Lower lobe of right lung (tissue), 2 donors: ENCODE measurements around the gene KAT7. TPM values are rescaled to one million over a fixed set of nuclear protein-coding genes. Genes with fewer than 3 reads are reported as not detected.

ENCODE experiments used
- ATAC-seq, 2 donors: fragments of 200-7000 bp; cut with Tn5 transposase; one replicate each; pipeline ENCODE4 v1.9.1; 2020 to 2022; ENCODE audit warnings: mild to moderate bottlenecking in 2 of 2, moderate library complexity in 2 of 2
- DNase-seq: peaks from one replicate; pipeline ENCODE4 v3.0.0-alpha.2; 2020
- H3K27ac ChIP-seq: fragments of 200-600 bp; one replicate; pipeline ENCODE4 v1.8.0; 2022
- H3K27me3 ChIP-seq: fragments of 200-600 bp; one replicate; pipeline ENCODE4 v1.8.0; 2022; ENCODE audit warnings: low read depth
- H3K36me3 ChIP-seq: fragments of 200-600 bp; one replicate; pipeline ENCODE4 v1.8.0; 2022; ENCODE audit warnings: mild to moderate bottlenecking
- H3K4me1 ChIP-seq: fragments of 200-600 bp; one replicate; pipeline ENCODE4 v1.8.0; 2022
- H3K4me3 ChIP-seq: fragments of 200-600 bp; one replicate; pipeline ENCODE4 v1.8.0; 2022; ENCODE audit warnings: mild to moderate bottlenecking
- H3K9me3 ChIP-seq: fragments of 200-600 bp; one replicate; pipeline ENCODE4 v1.8.0; 2022
- intact Hi-C: fragments of 100-400 bp; cut with DNase I; formaldehyde crosslinking; loops from one replicate; pipeline ENCODE4 v1.11.0; 2022
- long read RNA-seq: library from polyadenylated mRNA; unstranded; transcript quantifications from one replicate; pipeline ENCODE4 v2.0.0, GENCODE V29; 2021
- total RNA-seq: library from RNA; stranded (reverse); fragmentation: NEBNext Ultra II Directional; extraction: Animal tissue kit (Norgen Biotek cat#: 25700); gene quantifications from one replicate; pipeline ENCODE4 v1.2.1, GENCODE V29; 2021
- TF ChIP-seq, protein P1 (sequence below): fragments of 200-600 bp; IDR thresholded peaks from one replicate; pipeline ENCODE4 v1.8.0; 2022; ENCODE audit warnings: antibody characterized with exemption, mild to moderate bottlenecking
- donor health status: DM: no; HTN: yes; CAD: no; lungs with severe emphysema.

Gene KAT7
- 56.7 TPM for total RNA-seq
- long read RNA-seq, full-length matches to known transcripts: 23 of 29 reads
- long read RNA-seq, partial matches to known transcripts: 2 of 29 reads
- long read RNA-seq, other reads (novel, unspliced or antisense): 4 of 29 reads

- H3K27ac ChIP-seq: peak within 1 kb of the TSS; percentile 100
- intact Hi-C loops: no loop called here
- H3K27me3 ChIP-seq: no peaks in the 10 kb centered on the region
- H3K4me3 ChIP-seq: peak within 1 kb of the TSS; percentile 97
- peaks cover 38% of the 10 kb centered on the region for H3K36me3 ChIP-seq
- H3K4me1 ChIP-seq: peaks cover 44% of the 10 kb centered on the region
- TF ChIP-seq, protein P1, sequence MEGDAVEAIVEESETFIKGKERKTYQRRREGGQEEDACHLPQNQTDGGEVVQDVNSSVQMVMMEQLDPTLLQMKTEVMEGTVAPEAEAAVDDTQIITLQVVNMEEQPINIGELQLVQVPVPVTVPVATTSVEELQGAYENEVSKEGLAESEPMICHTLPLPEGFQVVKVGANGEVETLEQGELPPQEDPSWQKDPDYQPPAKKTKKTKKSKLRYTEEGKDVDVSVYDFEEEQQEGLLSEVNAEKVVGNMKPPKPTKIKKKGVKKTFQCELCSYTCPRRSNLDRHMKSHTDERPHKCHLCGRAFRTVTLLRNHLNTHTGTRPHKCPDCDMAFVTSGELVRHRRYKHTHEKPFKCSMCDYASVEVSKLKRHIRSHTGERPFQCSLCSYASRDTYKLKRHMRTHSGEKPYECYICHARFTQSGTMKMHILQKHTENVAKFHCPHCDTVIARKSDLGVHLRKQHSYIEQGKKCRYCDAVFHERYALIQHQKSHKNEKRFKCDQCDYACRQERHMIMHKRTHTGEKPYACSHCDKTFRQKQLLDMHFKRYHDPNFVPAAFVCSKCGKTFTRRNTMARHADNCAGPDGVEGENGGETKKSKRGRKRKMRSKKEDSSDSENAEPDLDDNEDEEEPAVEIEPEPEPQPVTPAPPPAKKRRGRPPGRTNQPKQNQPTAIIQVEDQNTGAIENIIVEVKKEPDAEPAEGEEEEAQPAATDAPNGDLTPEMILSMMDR: no peak
- DNase-seq: peak; percentile 99
- H3K9me3 ChIP-seq: no peaks in the 10 kb centered on the region
- ATAC-seq: peak; percentile 97 to 98
These were observed at the start of gene KAT7 for GRCh38 chr17:49788478-49789242. Gene KAT7 (plus strand): TSS chr17:49788681. CDS start chr17:49788835, 154 bp downstream.

DNA sequence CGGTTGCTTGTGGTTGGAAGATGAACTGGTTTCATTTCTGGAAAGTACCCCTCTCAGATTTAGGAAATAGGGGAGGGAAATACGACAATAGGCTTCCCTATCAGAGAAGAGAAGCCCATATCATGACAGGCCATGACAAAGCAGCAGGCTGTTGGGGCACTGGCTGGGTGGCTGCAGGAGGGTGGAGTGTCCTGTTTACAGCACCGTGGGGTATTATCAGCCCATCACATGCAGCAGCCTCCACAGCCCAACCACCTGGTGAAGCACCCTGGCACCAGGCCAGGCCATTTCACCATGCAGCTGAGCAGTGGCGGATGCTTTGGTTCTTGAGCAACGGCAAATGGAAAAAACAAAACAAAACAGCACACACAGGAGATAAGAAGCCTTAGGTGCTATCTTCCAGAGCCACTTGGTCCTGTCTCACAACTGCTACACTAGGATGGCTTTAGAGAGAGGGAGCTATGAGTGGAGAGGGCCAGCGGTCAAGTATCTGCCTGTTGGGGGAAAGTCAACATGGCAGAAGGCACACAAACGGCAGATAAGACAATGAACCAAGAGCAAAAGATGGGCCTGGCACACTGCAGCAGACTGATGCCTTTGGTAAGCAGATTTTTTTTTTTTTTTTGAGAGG is 48.7 kb upstream of the KAT7 start:
- ATAC-seq (peak; percentile 83 to 90), DNase-seq (peak; percentile 87)
- H3K9me3 ChIP-seq: no peaks in the 10 kb centered on the region
- TF ChIP-seq, protein P1: no peak
- H3K27ac ChIP-seq: peak overlapping the region; percentile 77
- H3K4me3 ChIP-seq: peak overlapping the region; percentile 9
- no peaks in the 10 kb centered on the region for H3K36me3 ChIP-seq
- peaks cover 52% of the 10 kb centered on the region for H3K4me1 ChIP-seq
- H3K27me3 ChIP-seq: no peaks in the 10 kb centered on the region
- intact Hi-C loops: no loop called here

GRCh38 chr17:49741009-49741691 is 47.3 kb upstream of the KAT7 start:
- TF ChIP-seq, protein P1: no peak
- Histone ChIP-seq H3K9me3 (no peaks in the 10 kb centered on the region), H3K27ac (peak overlapping the region; percentile 77), H3K27me3 (no peaks in the 10 kb centered on the region), H3K36me3 (no peaks in the 10 kb centered on the region), H3K4me1 (peaks cover 52% of the 10 kb centered on the region), H3K4me3 (no peak overlapping the region)
- intact Hi-C loops: no loop called here
- no peak for ATAC-seq
- no peak for DNase-seq

- H3K9me3 ChIP-seq: no peaks in the 10 kb centered on the region
- ATAC-seq: no peak
- H3K4me3 ChIP-seq: no peak overlapping the region
- peaks cover 52% of the 10 kb centered on the region for H3K4me1 ChIP-seq
- no peak for DNase-seq
- H3K36me3 ChIP-seq: no peaks in the 10 kb centered on the region
- H3K27me3 ChIP-seq: no peaks in the 10 kb centered on the region
- intact Hi-C loops: no loop called here
- H3K27ac ChIP-seq: peak overlapping the region; percentile 77
- TF ChIP-seq, protein P1: no peak
These were observed 46.8 kb upstream of the KAT7 start for GRCh38 chr17:49741692-49742076.

- ATAC-seq (peak in 1 of 2 donors; percentile 23), DNase-seq (no peak)
- no peaks in the 10 kb centered on the region for H3K9me3 ChIP-seq
- H3K4me1 ChIP-seq: peaks cover 52% of the 10 kb centered on the region
- intact Hi-C loops: no loop called here
- TF ChIP-seq, protein P1: no peak
- no peaks in the 10 kb centered on the region for H3K36me3 ChIP-seq
- peak overlapping the region; percentile 77 for H3K27ac ChIP-seq
- H3K4me3 ChIP-seq: no peak overlapping the region
- no peaks in the 10 kb centered on the region for H3K27me3 ChIP-seq
These were observed 46.3 kb upstream of the KAT7 start for GRCh38 chr17:49742166-49742638.
